GM23248 (cell line): ENCODE measurements around the gene DIABLO. TPM values are rescaled to one million over a fixed set of nuclear protein-coding genes. Genes with fewer than 3 reads are reported as not detected.
"Not testable (repeated sequence)": the region's sequence is repeated elsewhere in the genome, so short reads cannot be mapped to it uniquely, and the experiment has no call there.

ENCODE experiments used
- DNase-seq: peaks from one replicate; pipeline ENCODE4 v3.0.0-alpha.2; 2015
- H2AFZ ChIP-seq: fragments of 200-600 bp; sonication (generic); 2 replicates; pipeline ENCODE4 v1.6.1; 2016; ENCODE audit warnings: antibody characterized with exemption
- H3F3A ChIP-seq: fragments of 200-600 bp; sonication (generic); 2 replicates; pipeline ENCODE4 v1.6.1; 2016; ENCODE audit warnings: mild to moderate bottlenecking, antibody characterized with exemption, mixed run types; ENCODE audit not compliant: insufficient read depth
- H3K27ac ChIP-seq: fragments of 200-600 bp; sonication (generic); 2 replicates; pipeline ENCODE4 v1.5.1; 2016; ENCODE audit warnings: mild to moderate bottlenecking
- H3K27me3 ChIP-seq: fragments of 200-600 bp; sonication (generic); replicated peaks from 2 replicates; pipeline ENCODE4 v1.6.1; 2016; ENCODE audit warnings: mild to moderate bottlenecking; ENCODE audit not compliant: insufficient read depth
- H3K36me3 ChIP-seq: fragments of 200-600 bp; sonication (generic); 2 replicates; pipeline ENCODE4 v1.6.1; 2016; ENCODE audit warnings: low read depth, mild to moderate bottlenecking
- H3K4me1 ChIP-seq: fragments of 200-600 bp; sonication (generic); 2 replicates; pipeline ENCODE4 v1.6.1; 2016; ENCODE audit warnings: mild to moderate bottlenecking; ENCODE audit not compliant: insufficient read depth
- H3K4me2 ChIP-seq: fragments of 200-600 bp; sonication (generic); one replicate; pipeline ENCODE4 v1.6.1; 2016; ENCODE audit warnings: mild to moderate bottlenecking; ENCODE audit not compliant: unreplicated experiment
- H3K4me3 ChIP-seq: fragments of 200-600 bp; sonication (generic); 2 replicates; pipeline ENCODE4 v1.5.1; 2016; ENCODE audit warnings: mild to moderate bottlenecking
- H3K79me2 ChIP-seq: fragments of 200-600 bp; sonication (generic); 2 replicates; pipeline ENCODE4 v1.6.1; 2016; ENCODE audit warnings: mild to moderate bottlenecking; ENCODE audit not compliant: insufficient read depth
- H3K9ac ChIP-seq: fragments of 200-600 bp; sonication (generic); 2 replicates; pipeline ENCODE4 v1.6.1; 2016; ENCODE audit warnings: mild to moderate bottlenecking
- H3K9me2 ChIP-seq: fragments of 200-600 bp; sonication (generic); 2 replicates; pipeline ENCODE4 v1.6.1; 2016; ENCODE audit warnings: mixed run types, mild to moderate bottlenecking, moderate library complexity; ENCODE audit not compliant: insufficient read depth
- H3K9me3 ChIP-seq: fragments of 200-600 bp; sonication (generic); one replicate; pipeline ENCODE4 v1.6.1; 2017; ENCODE audit warnings: low read depth
- H4K20me1 ChIP-seq: fragments of 200-600 bp; sonication (generic); 2 replicates; pipeline ENCODE4 v1.6.0; 2016; ENCODE audit not compliant: insufficient read depth
- EZH2 ChIP-seq: fragments of 200-600 bp; sonication (generic); IDR thresholded peaks from 2 replicates; pipeline ENCODE4 v1.6.1; 2018; ENCODE audit warnings: antibody characterized with exemption, mild to moderate bottlenecking; ENCODE audit not compliant: insufficient read depth, poor library complexity, severe bottlenecking
- EZH2phosphoT487 ChIP-seq: fragments of 200-600 bp; sonication (generic); IDR thresholded peaks from 2 replicates; pipeline ENCODE4 v1.6.1; 2018; ENCODE audit warnings: antibody characterized with exemption, moderate library complexity, mild to moderate bottlenecking, low read depth; ENCODE audit not compliant: insufficient read depth
- WGBS, 2 experiments: methylation state at CpG; one replicate each; pipeline ENCODE4 v1.1.6; 2015 to 2017; ENCODE audit warnings: low lambda C conversion rate in 2 of 2, low coverage in 1 of 2; ENCODE audit errors: missing lambda C conversion rate in 2 of 2; 5-methylcytosine and 5-hydroxymethylcytosine counted together
- in situ Hi-C: fragments of 300-500 bp; cut with MboI; formaldehyde crosslinking; loops from 2 replicates; pipeline ENCODE4 v1.15.0; 2020
- polyA plus RNA-seq: library from polyadenylated mRNA; unstranded; fragments of >200 nt; fragmentation: Nextera tagmentation; extraction: Ambion mirVana; gene quantifications from 2 replicates; pipeline ENCODE4 v1.2.1, GENCODE V29; 2016
- total RNA-seq: library from RNA; depleted of rRNA; stranded (reverse); fragments of >200 nt; shearing (Covaris generic); gene quantifications from 2 replicates; pipeline ENCODE4 v1.2.3, GENCODE V29; 2014

The DIABLO gene
- total and polyA plus RNA-seq, 2 experiments from 2014 or later, result 50.6 to 67.6 TPM

- H3K36me3 ChIP-seq, result no peaks in the 10 kb centered on the region
- TF ChIP-seq EZH2phosphoT487 (no peak), EZH2 (no peak)
- WGBS, 2 experiments, result 2% methylated on average over 30 to 82 of the region's 104 CpGs
- peak within 1 kb of the TSS; percentile 71 for H2AFZ ChIP-seq
- in situ Hi-C loops, result no loop called here
- no peaks in the 10 kb centered on the region for H3K79me2 ChIP-seq
- no peaks in the 10 kb centered on the region for H4K20me1 ChIP-seq
- H3K27ac ChIP-seq, result no peak within 1 kb of the TSS
- peak within 1 kb of the TSS; percentile 86 for H3K4me2 ChIP-seq
- no peaks in the 10 kb centered on the region; the same call in 1 of the 2 replicates for H3K27me3 ChIP-seq
- peaks cover 15% of the 10 kb centered on the region; the same call in 1 of the 2 replicates for H3F3A ChIP-seq
- 0 out of 2 replicates have a peak within 1 kb of the TSS, but pooled peaks have one; percentile 9 for H3K9ac ChIP-seq
- no peaks in the 10 kb centered on the region for H3K4me1 ChIP-seq
- H3K9me3 ChIP-seq, result no peaks in the 10 kb centered on the region
- H3K9me2 ChIP-seq, result no peaks in the 10 kb centered on the region
- DNase-seq, result peak; percentile 76
- H3K4me3 ChIP-seq, result peak within 1 kb of the TSS; percentile 62
Measured at GRCh38 chr12:122203301-122204166, 22.3 kb downstream of the DIABLO start, which contains the start of gene B3GNT4. B3GNT4 (plus strand) TSS chr12:122203709; CDS start chr12:122204619, 910 bp downstream.

DNA sequence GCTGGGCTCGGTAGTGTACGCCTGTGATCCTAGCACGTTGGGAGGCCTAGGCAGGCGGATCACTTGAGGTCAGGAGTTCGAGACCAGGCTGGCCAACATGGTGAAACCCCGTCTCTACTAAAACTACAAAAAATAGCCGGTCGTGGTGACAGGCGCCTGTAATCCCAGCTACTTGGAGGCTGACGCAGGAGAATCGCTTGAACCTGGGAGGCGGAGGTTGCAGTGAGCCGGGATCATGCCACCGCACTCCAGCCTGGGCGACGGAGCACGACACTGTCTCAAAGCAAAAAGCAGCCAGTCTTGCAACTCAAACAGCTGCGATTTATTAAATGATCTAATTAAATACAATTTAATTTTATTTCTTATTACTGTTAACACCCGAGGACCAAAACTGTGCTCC, 23.0 kb downstream of the DIABLO start:
- H3F3A ChIP-seq, result peaks cover 17% of the 10 kb centered on the region
- H3K4me3 ChIP-seq, result peak overlapping the region; percentile 62
- H3K4me2 ChIP-seq, result peak overlapping the region; percentile 86
- H2AFZ ChIP-seq, result peak overlapping the region; percentile 71
- DNase-seq, H3K27me3 ChIP-seq, H3K4me1 ChIP-seq, in situ Hi-C loops, H3K9me3 ChIP-seq, H3K9ac ChIP-seq, H3K9me2 ChIP-seq, H4K20me1 ChIP-seq, H3K27ac ChIP-seq, H3K79me2 ChIP-seq, H3K36me3 ChIP-seq: not testable (repeated sequence)
- WGBS, 2 experiments, result 57 to 59% methylated on average over 19 of the region's 19 CpGs

DNA sequence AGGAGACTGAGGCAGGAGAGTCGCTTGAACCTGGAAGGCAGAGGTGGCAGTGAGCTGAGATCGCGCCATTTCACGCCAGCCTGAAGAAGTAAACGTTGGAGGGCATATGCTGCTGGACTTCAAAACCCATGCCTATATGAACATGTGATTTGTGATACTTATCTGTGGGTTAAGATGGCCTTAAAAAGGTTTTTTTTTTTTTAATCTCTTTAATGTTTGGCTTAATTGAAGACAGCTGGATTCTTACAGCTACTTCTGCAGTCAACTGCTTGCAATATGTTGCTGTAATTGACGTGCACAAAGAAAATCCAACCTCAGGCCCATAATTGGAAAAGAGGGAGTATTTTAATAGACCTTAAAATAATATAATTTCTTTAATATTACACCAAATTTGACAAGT, 23.8 kb downstream of the DIABLO start:
- H3K36me3 ChIP-seq, result no peaks in the 10 kb centered on the region
- H3K79me2 ChIP-seq, result no peaks in the 10 kb centered on the region
- WGBS, 2 experiments, result 88 to 89% methylated on average over 6 of the region's 6 CpGs
- no peaks in the 10 kb centered on the region for H3K9me3 ChIP-seq
- TF ChIP-seq EZH2phosphoT487 (no peak), EZH2 (no peak)
- H3K4me2 ChIP-seq, result no peak overlapping the region
- H3K9me2 ChIP-seq, result no peaks in the 10 kb centered on the region
- H3F3A ChIP-seq, result peaks cover 22% of the 10 kb centered on the region
- no peaks in the 10 kb centered on the region; the same call in 1 of the 2 replicates for H3K27me3 ChIP-seq
- H4K20me1 ChIP-seq, result no peaks in the 10 kb centered on the region
- in situ Hi-C loops, result no loop called here
- H3K4me3 ChIP-seq, result no peak overlapping the region
- peaks cover 8% of the 10 kb centered on the region; the same call in 1 of the 2 replicates for H3K4me1 ChIP-seq
- no peak overlapping the region for H3K9ac ChIP-seq
- no peak overlapping the region for H2AFZ ChIP-seq
- H3K27ac ChIP-seq, result no peak overlapping the region
- DNase-seq, result no peak

GRCh38 chr12:122201381-122201780, 24.5 kb downstream of the DIABLO start:
- Histone ChIP-seq H3K9ac (no peak overlapping the region), H3K27me3 (no peaks in the 10 kb centered on the region; the same call in 1 of the 2 replicates), H3K9me2 (no peaks in the 10 kb centered on the region), H3F3A (peaks cover 16% of the 10 kb centered on the region), H3K4me1 (peaks cover 8% of the 10 kb centered on the region; the same call in 1 of the 2 replicates), H4K20me1 (no peaks in the 10 kb centered on the region), H3K79me2 (no peaks in the 10 kb centered on the region), H3K4me2 (no peak overlapping the region), H3K4me3 (no peak overlapping the region), H3K9me3 (no peaks in the 10 kb centered on the region), H3K36me3 (no peaks in the 10 kb centered on the region), H2AFZ (no peak overlapping the region), H3K27ac (no peak overlapping the region)
- WGBS, 2 experiments, result 95% methylated on average over 5 of the region's 5 CpGs
- in situ Hi-C loops, result no loop called here
- no peak for DNase-seq
- no peak for TF ChIP-seq EZH2phosphoT487
- TF ChIP-seq EZH2, result no peak
